ENCODE results near the gene WARS2. TPM values are rescaled to one million over a fixed set of nuclear protein-coding genes. Genes with fewer than 3 reads are reported as not detected.

The WARS2 gene
- total RNA-seq, 4 donors from 2014 or later = 5.8 to 12.6 (median 10.0) TPM

GRCh38 chr1:119069682-119070081, 70.8 kb downstream of the WARS2 start:
- H3K4me3 ChIP-seq = no peak overlapping the region
- DNase-seq (ENCODE audit: extremely low spot score) = no peak
- intact Hi-C loops (cut with DNase I) = no loop called here
- no peak overlapping the region for H3K27ac ChIP-seq (replicated peaks in 1 of 4)
- H3K9me3 ChIP-seq = no peaks in the 10 kb centered on the region
- H3K27me3 ChIP-seq = no peaks in the 10 kb centered on the region
- TF ChIP-seq POLR2AphosphoS5 (IDR thresholded peaks at IDR 0.05) (no peak), EP300 (IDR thresholded peaks at IDR 0.05) (no peak), POLR2A (IDR thresholded peaks at IDR 0.05; ENCODE audit: low read depth) (no peak)
- TF ChIP-seq, protein P1, sequence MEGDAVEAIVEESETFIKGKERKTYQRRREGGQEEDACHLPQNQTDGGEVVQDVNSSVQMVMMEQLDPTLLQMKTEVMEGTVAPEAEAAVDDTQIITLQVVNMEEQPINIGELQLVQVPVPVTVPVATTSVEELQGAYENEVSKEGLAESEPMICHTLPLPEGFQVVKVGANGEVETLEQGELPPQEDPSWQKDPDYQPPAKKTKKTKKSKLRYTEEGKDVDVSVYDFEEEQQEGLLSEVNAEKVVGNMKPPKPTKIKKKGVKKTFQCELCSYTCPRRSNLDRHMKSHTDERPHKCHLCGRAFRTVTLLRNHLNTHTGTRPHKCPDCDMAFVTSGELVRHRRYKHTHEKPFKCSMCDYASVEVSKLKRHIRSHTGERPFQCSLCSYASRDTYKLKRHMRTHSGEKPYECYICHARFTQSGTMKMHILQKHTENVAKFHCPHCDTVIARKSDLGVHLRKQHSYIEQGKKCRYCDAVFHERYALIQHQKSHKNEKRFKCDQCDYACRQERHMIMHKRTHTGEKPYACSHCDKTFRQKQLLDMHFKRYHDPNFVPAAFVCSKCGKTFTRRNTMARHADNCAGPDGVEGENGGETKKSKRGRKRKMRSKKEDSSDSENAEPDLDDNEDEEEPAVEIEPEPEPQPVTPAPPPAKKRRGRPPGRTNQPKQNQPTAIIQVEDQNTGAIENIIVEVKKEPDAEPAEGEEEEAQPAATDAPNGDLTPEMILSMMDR (IDR thresholded peaks at IDR 0.05) = no peak
- H3K36me3 ChIP-seq = peaks cover 0 to 3% (median 0%) of the 10 kb centered on the region in 4 donors
- WGBS = 83% methylated on average over 5 of the region's 5 CpGs
- peaks cover 0 to 6% (median 3%) of the 10 kb centered on the region in 4 donors for H3K4me1 ChIP-seq

DNA sequence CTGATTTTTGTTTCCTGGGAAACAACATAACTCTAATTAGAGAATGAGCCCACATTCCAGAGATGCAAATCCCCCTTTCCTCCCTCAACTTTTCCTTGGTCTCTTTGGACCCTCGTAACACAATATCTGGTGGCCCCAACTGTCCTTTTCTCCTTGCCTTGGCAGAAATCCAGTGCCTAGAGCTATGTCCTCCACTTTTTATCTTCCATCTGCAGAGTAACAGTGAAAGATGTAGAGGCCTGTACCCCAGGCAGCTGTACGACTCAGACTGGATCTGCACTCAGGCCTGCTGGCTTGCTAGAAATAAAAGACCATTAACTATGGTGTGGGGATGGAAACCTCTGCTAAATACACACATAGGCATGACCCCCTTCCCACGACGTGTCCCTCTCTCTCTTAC, 72.0 kb downstream of the WARS2 start:
- no peak overlapping the region for H3K4me3 ChIP-seq
- no peak overlapping the region for H3K27ac ChIP-seq (replicated peaks in 1 of 4)
- peaks cover 0 to 6% (median 3%) of the 10 kb centered on the region in 4 donors for H3K4me1 ChIP-seq
- TF ChIP-seq POLR2AphosphoS5 (IDR thresholded peaks at IDR 0.05) = no peak
- no peak for TF ChIP-seq POLR2A (IDR thresholded peaks at IDR 0.05; ENCODE audit: low read depth)
- TF ChIP-seq EP300 (IDR thresholded peaks at IDR 0.05) = no peak
- TF ChIP-seq, protein P1 (IDR thresholded peaks at IDR 0.05) = no peak
- H3K27me3 ChIP-seq = no peaks in the 10 kb centered on the region
- intact Hi-C loops (cut with DNase I) = no loop called here
- 72% methylated on average over 4 of the region's 4 CpGs for WGBS
- no peaks in the 10 kb centered on the region for H3K9me3 ChIP-seq
- peaks cover 0 to 5% (median 2%) of the 10 kb centered on the region in 4 donors for H3K36me3 ChIP-seq
- no peak for DNase-seq (ENCODE audit: extremely low spot score)

DNA sequence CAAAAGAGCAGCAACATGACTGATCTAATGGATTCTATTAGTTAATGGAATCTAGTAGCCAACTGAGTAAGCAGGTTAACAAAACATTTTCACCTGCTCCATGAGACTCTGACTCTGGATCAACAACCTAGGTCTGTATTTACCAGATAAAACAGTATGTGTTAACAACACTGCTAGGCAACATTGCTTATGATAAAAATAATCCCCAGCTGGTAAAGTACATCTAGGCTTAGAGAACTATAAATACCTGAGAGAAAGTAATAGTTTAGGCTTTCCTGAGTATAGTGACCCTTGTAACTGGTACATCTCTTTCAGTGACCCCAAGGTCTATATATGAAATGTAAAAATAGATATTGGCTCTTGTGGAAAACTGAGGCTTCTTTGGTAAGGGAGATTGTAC, 78.8 kb downstream of the WARS2 start:
- TF ChIP-seq, protein P1 (IDR thresholded peaks at IDR 0.05) = no peak
- TF ChIP-seq POLR2A (IDR thresholded peaks at IDR 0.05; ENCODE audit: low read depth) = no peak
- no peak for TF ChIP-seq EP300 (IDR thresholded peaks at IDR 0.05)
- no peak for TF ChIP-seq POLR2AphosphoS5 (IDR thresholded peaks at IDR 0.05)
- no peaks in the 10 kb centered on the region for H3K27me3 ChIP-seq
- no peak overlapping the region for H3K27ac ChIP-seq (replicated peaks in 1 of 4)
- intact Hi-C loops (cut with DNase I) = no loop called here
- peaks cover 0 to 4% (median 2%) of the 10 kb centered on the region in 4 donors for H3K4me1 ChIP-seq
- DNase-seq (ENCODE audit: extremely low spot score) = no peak
- no peaks in the 10 kb centered on the region for H3K9me3 ChIP-seq
- H3K36me3 ChIP-seq = peaks cover 0 to 11% (median 6%) of the 10 kb centered on the region in 4 donors
- H3K4me3 ChIP-seq = no peak overlapping the region

- intact Hi-C loops (cut with DNase I) = no loop called here
- Histone ChIP-seq H3K4me1 (no peaks in the 10 kb centered on the region), H3K36me3 (peaks cover 0 to 7% (median 6%) of the 10 kb centered on the region in 4 donors), H3K27me3 (no peaks in the 10 kb centered on the region), H3K9me3 (no peaks in the 10 kb centered on the region), H3K4me3 (no peak overlapping the region), H3K27ac (replicated peaks in 1 of 4) (no peak overlapping the region)
- WGBS = 100% methylated on average over 2 of the region's 2 CpGs
- TF ChIP-seq, protein P1 (IDR thresholded peaks at IDR 0.05) = no peak
- DNase-seq (ENCODE audit: extremely low spot score) = no peak
Observed at GRCh38 chr1:119055568-119055967, 84.9 kb downstream of the WARS2 start.

GRCh38 chr1:119053917-119054316, 86.5 kb downstream of the WARS2 start:
- no peak overlapping the region for H3K27ac ChIP-seq (replicated peaks in 1 of 4)
- no peaks in the 10 kb centered on the region for H3K27me3 ChIP-seq
- H3K4me3 ChIP-seq = no peak overlapping the region
- no peak for DNase-seq (ENCODE audit: extremely low spot score)
- WGBS = 96% methylated on average over 1 of the region's 1 CpG
- no peaks in the 10 kb centered on the region for H3K4me1 ChIP-seq
- intact Hi-C loops (cut with DNase I) = no loop called here
- H3K36me3 ChIP-seq = peaks cover 0 to 7% (median 6%) of the 10 kb centered on the region in 4 donors
- H3K9me3 ChIP-seq = no peaks in the 10 kb centered on the region
- TF ChIP-seq, protein P1 (IDR thresholded peaks at IDR 0.05) = no peak
- TF ChIP-seq EP300 (IDR thresholded peaks at IDR 0.05) (no peak), POLR2AphosphoS5 (IDR thresholded peaks at IDR 0.05) (no peak), POLR2A (IDR thresholded peaks at IDR 0.05; ENCODE audit: low read depth) (no peak)
